Measurements from ENCODE around the gene VRK1. TPM values are rescaled to one million over a fixed set of nuclear protein-coding genes. Genes with fewer than 3 reads are reported as not detected.
"Not testable (repeated sequence)": the region's sequence is repeated elsewhere in the genome, so short reads cannot be mapped to it uniquely, and the experiment has no call there.

The VRK1 gene
- total and polyA plus RNA-seq, 8 donors: 2.4 to 7.0 (median 3.6) TPM

DNA sequence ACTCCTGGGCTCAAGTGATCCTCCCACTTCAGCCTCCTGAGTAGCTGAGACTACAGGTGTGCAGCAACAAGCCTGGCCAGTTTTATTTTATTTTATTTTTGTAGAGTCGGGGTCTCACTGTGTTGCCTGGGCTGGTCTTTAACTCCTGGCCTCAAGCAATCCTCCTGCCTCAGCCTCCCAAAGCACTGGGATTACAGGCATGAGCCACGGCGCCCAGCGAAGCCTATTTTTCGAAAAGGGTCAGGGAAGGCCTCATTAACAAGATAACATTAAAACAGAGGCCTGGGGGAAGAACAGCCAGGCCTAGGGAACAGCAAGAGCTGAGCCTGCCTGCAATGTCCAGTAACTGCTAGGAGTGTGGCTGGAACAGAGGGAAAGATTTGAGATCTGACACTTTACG is 36.1 kb upstream of the VRK1 start:
- 69 to 75% methylated on average over 6 of the region's 6 CpGs for WGBS, 2 donors
- intact Hi-C loops (cut with DNase I): no loop called here
- Histone ChIP-seq H3K9me3 (no peaks in the 10 kb centered on the region), H3K36me3 (no peaks in the 10 kb centered on the region), H3K27me3 (peaks cover 0 to 6% (median 0%) of the 10 kb centered on the region in 4 donors), H3K4me1 (no peaks in the 10 kb centered on the region), H3K27ac (no peak overlapping the region), H3K4me3 (no peak overlapping the region)
- ATAC-seq (no peak), DNase-seq (no peak), FAIRE-seq (no peak)
- TF ChIP-seq, protein P1, sequence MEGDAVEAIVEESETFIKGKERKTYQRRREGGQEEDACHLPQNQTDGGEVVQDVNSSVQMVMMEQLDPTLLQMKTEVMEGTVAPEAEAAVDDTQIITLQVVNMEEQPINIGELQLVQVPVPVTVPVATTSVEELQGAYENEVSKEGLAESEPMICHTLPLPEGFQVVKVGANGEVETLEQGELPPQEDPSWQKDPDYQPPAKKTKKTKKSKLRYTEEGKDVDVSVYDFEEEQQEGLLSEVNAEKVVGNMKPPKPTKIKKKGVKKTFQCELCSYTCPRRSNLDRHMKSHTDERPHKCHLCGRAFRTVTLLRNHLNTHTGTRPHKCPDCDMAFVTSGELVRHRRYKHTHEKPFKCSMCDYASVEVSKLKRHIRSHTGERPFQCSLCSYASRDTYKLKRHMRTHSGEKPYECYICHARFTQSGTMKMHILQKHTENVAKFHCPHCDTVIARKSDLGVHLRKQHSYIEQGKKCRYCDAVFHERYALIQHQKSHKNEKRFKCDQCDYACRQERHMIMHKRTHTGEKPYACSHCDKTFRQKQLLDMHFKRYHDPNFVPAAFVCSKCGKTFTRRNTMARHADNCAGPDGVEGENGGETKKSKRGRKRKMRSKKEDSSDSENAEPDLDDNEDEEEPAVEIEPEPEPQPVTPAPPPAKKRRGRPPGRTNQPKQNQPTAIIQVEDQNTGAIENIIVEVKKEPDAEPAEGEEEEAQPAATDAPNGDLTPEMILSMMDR (IDR thresholded peaks at IDR 0.05): no peak

DNA sequence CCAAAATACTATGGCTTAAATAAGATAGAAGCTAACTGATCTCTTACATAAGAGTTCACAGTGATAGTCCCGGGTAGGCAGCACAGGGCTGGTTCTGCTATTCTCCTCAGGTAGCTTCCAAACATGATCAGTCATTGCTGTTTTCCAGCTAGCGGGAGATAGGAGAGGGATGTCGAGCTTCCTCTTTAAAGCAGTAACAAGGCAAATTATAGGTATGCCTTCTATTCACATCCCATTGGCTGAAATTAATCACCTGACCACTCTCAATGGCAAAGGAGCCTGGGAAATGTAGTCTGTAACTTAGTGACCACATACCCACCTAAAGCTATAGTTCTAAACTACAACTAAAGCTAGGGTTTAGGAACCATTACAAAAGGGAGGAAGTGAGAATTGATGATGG is 34.5 kb upstream of the VRK1 start:
- 6 to 7% methylated on average over 3 of the region's 3 CpGs for WGBS, 2 donors
- DNase-seq (peak in 2 of 6 donors; percentile 7 to 14), ATAC-seq (peak; percentile 68 to 92 (median 76)), FAIRE-seq (no peak)
- H3K36me3 ChIP-seq: no peaks in the 10 kb centered on the region
- H3K9me3 ChIP-seq: no peaks in the 10 kb centered on the region
- H3K27ac ChIP-seq: no peak overlapping the region
- H3K27me3 ChIP-seq: no peaks in the 10 kb centered on the region
- TF ChIP-seq, protein P1 (IDR thresholded peaks at IDR 0.05): no peak
- intact Hi-C loops (cut with DNase I): no loop called here
- no peak overlapping the region for H3K4me3 ChIP-seq
- no peaks in the 10 kb centered on the region for H3K4me1 ChIP-seq

DNA sequence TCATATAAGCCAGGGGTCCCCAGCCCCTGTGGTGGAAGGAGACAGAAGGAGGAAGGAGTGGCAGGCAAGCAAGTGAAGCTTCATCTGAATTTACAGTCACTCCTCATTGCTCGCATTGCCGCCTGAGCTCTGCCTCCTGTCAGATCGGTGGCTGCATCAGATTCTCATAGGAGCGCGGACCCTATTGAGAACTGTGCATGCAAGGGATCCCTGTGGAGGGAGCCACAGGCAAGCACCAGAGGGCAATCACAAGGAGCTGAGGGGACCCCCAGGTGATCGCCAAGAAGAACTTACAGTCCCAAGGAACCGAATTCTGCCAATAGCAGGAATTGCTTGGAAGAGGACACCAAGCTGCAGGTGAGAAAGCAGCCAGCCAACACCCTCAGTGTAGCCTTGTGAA is 33.2 kb upstream of the VRK1 start:
- no peak overlapping the region for H3K4me3 ChIP-seq
- no peaks in the 10 kb centered on the region for H3K4me1 ChIP-seq
- no peaks in the 10 kb centered on the region for H3K27me3 ChIP-seq
- FAIRE-seq: no peak
- no peak for ATAC-seq
- H3K36me3 ChIP-seq: no peaks in the 10 kb centered on the region
- H3K27ac ChIP-seq: no peak overlapping the region
- TF ChIP-seq, protein P1 (IDR thresholded peaks at IDR 0.05): no peak
- no peaks in the 10 kb centered on the region for H3K9me3 ChIP-seq
- intact Hi-C loops (cut with DNase I): no loop called here
- no peak for DNase-seq
- 72 to 77% methylated on average over 7 of the region's 7 CpGs for WGBS, 2 donors

DNA sequence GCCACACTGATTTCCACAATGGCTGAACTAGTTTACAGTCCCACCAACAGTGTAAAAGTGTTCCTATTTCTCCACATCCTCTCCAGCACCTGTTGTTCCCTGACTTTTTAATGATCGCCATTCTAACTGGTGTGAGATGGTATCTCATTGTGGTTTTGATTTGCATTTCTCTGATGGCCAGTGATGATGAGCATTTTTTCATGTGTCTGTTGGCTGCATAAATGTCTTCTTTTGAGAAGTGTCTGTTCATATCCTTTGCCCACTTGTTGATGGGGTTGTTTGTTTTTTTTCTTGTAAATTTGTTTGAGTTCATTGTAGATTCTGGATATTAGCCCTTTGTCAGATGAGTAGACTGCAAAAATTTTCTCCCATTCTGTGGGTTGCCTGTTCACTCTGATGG is 32.0 kb upstream of the VRK1 start:
- DNase-seq; H3K36me3 ChIP-seq; ATAC-seq; H3K27me3 ChIP-seq; H3K9me3 ChIP-seq; intact Hi-C loops (cut with DNase I); FAIRE-seq; H3K27ac ChIP-seq; H3K4me1 ChIP-seq; H3K4me3 ChIP-seq: not testable (repeated sequence)
- WGBS, 2 donors: no CpG with 5 or more reads among the region's 1 CpG

DNA sequence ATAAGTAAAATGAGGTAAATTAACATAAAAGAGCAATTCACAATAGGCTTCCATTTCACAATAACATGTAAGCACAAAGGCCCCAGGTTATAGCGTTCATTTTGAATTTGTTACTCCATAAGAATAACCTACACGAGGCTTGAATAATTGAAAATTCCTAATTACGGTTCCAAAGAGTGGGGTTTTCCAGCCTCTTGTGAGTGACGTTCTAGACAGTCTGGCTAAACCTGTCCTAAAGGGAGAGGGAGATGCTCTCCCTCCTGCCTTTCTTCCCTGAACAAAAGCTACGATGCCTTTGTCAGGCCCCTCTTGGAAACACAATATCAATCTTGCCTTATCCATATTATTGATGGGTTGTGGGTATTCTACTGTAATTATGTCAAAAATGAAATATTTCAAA is 24.3 kb upstream of the VRK1 start:
- TF ChIP-seq, protein P1 (IDR thresholded peaks at IDR 0.05): no peak
- no peak for FAIRE-seq
- no peaks in the 10 kb centered on the region for H3K36me3 ChIP-seq
- H3K9me3 ChIP-seq: no peaks in the 10 kb centered on the region
- H3K4me3 ChIP-seq: no peak overlapping the region
- H3K27ac ChIP-seq: no peak overlapping the region
- ATAC-seq: no peak
- WGBS, 2 donors: 72 to 82% methylated on average over 5 of the region's 5 CpGs
- DNase-seq: no peak
- intact Hi-C loops (cut with DNase I): no loop called here
- peaks cover 0 to 4% (median 0%) of the 10 kb centered on the region in 4 donors for H3K27me3 ChIP-seq
- H3K4me1 ChIP-seq: no peaks in the 10 kb centered on the region

Data from pancreas (tissue), 10 donors.